ENCODE data around the gene HOXB6.

Gene HOXB6

GRCh38 chr17:48634493-48635208 is 29.9 kb upstream of the HOXB6 start:
- no peak for DNase-seq

GRCh38 chr17:48633266-48633677 is 28.5 kb upstream of the HOXB6 start:
- no peak for DNase-seq

DNA sequence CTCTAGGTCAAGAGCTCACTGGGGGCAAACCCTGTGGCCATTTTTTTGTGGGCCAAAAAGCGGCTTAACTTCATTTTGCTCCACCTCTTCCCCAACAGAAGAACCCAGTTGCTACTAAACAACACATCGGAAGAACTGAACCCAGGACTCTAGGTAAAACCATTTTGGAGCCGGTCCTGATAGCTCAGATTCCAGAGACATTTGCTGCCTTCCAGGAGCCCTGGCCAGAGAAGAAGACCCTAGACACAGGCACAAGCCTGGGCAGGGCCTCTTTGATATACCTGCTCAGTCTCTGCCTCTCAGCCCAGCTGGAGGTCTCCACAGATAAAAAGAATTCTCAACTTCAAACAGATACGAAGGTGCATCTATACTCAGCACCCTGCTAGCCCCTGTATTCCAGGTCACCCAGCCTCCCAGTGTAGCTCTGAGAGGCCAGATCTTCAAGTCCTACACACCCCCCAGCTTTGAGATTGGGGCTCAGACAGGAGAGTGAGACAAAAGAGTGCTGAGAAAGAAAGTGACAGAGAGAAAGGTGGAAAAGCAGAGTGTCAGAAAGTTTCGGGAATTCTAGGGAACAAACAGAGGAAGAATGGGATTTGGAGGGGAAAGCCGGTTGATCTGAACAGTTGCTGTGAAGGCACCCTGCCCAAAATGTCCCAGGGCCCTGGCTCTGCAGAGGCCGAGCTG is 27.9 kb upstream of the HOXB6 start:
- DNase-seq, result no peak

GRCh38 chr17:48631693-48632578 is 27.1 kb upstream of the HOXB6 start:
- DNase-seq, result no peak

GRCh38 chr17:48630925-48631692 is 26.3 kb upstream of the HOXB6 start:
- DNase-seq, result no peak

DNA sequence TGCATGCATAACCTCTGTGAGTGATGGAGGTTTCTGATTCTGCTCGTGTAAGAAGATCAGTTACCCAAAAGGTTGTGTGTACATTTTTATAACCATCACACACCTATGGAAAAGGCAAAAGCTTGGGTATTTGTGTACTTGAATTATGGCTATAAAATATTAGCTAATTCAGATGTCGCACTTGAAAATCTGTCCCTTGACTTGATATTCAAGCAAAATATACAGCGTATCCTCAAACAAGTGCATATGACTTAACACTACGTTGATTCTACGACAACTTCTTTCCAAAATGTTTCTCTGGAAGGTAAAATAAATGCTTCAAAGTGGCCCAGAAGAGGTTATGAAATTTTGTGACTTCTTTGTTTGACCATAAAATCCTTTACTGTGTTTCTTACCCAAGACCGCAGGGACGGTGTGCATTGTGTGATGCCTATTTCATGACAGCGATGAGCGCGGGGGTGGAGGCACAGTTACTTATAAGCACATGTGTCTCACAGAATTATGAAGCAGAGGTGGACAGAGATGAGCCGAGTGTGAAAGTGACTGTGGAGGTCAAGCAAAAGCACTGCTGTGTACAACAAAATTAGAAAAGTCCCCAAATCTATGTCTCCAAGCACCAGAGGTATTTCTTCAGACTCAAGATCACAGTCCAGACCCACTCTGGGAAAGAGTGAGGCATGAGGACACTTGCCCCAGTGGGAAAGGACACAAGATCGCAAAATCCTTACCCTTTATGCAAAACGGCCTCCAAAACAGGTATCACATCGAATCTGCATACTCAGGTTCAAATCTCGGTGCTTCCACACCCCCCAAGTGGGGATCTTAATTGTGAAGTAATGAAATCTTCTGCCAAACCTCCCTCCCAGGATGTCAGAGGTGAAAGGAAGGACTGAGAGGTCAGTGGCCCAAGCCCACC is 25.5 kb upstream of the HOXB6 start:
- DNase-seq, result no peak

DNA sequence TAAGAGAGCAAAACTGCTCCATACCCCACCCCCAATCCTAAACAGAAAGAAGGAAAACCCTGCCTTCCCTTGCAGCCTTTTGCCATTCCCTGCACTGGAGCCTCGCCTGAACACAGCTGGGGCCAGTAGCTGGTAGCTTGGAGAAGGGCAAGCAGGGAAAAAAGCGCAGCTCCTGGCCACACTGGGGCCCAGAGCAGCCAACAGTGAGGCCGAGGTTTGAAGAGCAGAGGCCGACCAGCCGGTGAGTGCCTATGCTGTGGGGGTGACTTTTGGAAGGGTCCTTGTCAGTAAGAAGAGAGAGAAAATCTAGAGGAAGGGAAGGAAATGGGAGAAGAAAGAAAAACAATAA is 24.6 kb upstream of the HOXB6 start:
- no peak for DNase-seq

DNA sequence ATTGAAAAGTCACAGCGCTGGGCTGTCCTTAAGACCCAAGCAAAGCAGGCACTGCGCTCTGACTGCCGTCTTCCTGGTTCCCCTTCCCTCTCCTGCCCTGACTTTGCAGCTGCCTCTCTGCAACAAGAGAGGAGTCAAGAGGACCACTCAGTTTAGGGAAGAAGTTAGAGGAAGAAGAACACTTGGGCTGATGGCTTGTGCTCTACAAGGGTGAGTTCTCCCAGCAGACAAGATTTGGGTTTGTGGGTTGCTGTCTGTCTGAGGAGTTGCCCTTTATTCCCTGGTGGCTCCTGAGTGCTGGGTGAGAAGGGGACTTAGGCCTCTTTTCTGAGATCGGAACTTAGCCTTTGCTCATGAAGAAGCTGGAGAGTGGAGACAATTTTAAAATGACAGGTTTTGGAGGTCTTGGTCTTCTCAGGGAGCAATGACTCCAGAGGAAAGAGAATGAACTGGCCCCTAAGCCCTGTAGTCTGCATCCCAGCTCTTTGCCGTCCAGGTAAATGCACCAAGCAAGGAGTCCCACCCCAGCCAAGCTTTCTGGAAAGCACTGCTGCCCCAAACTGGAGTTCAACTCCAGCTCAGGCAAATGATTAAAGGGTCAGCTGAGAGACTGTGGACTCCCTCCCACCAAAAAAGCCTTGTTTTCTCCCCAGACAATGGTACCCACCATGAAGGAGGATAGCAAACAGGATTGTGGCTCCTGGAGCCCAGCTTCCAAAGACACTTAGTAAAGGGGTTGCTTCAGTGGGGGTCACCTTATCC is 24.0 kb upstream of the HOXB6 start:
- DNase-seq, result no peak

DNA sequence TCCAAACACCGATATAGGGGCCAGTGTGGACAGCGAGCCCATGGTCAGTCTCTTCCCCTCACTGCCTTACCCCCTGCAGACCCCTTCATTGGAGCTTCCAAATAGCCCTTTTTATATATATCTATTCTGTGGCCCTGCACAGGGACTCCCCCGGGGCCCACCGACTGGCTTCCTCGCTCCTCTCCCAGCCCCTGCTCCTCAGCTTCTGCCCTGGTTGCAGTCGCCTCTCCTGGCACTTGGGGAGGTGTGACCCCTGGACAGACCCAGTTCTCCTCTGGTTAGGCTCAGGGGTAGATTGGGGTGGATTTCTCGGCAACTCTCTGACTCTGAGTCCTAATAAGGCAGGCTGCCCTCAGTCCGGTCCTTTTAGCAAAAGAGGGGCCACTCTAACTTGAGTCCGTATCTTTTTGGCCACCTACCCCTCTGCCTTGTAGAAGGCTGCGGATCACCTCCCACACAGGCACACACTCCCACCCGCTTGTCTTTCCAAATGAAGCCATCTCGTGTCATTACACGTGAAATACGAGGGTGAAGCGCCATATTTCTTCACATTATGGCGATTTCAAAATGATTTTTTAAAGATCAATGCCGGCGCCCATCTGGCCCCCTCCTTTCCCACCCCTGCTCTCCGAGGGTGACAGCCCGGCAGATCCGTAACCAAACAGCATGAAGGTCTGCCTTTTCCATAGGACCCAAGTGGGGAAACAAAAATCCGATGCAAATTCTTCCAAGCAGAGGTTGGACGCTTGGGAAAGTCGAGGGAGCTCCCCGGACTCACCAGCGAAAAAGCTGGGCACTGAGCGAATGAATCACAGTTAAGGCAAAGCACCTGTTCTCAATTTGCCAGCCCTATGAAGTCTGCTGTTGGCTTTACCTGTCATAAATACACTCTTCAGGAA is 23.1 kb upstream of the HOXB6 start:
- no peak for DNase-seq

- no peak for DNase-seq
Observed at GRCh38 chr17:48627118-48627597, 22.4 kb upstream of the HOXB6 start.

DNA sequence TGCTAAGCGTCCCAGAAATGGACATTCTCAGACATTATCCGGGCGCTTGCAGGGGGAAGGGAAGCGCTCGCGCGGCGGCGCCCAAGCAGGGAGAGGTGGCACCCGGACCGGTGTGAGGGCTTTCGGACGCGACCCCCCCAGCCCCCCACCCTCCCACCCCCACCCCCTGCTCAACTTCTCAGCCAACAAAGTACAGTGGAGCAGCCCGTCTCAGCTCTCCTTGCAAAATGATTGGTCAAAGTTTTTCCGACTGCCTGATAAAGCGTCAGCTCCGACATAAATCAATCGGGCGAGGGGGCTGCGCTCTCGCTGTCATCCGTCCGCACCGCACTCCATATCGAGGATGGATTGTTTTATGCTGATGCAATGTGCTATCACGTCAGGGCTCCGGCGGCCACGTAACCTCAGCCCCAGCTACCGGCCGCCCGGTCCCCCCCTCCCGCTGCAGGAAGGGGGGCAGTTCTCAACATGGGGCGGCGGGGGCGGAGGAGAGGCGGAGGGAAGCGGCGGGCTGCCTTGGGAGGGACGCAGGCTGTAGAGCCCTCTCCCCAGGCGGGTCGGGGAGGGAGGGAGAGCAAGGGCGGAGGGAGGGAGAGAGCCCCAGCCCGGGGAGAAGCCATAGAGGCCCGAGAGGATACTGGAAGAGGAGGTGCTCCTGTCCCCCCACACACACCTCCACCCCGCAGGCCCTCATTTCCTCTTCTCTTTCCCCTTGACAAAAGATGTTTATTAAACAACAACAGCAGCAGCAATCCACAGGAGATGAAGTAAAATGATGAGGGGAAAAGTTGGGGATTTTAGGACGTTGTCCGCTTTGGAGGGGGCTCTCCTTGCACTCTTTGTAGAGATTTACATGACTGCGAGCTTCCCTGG is 21.7 kb upstream of the HOXB6 start, which contains the start of gene HOXB9:
Gene HOXB9, minus strand, starts transcription at position 114 of the 873 bp plus-strand sequence. Its CDS starts 89 bp downstream, at position 25.
- peak; percentile 67 for DNase-seq

DNA sequence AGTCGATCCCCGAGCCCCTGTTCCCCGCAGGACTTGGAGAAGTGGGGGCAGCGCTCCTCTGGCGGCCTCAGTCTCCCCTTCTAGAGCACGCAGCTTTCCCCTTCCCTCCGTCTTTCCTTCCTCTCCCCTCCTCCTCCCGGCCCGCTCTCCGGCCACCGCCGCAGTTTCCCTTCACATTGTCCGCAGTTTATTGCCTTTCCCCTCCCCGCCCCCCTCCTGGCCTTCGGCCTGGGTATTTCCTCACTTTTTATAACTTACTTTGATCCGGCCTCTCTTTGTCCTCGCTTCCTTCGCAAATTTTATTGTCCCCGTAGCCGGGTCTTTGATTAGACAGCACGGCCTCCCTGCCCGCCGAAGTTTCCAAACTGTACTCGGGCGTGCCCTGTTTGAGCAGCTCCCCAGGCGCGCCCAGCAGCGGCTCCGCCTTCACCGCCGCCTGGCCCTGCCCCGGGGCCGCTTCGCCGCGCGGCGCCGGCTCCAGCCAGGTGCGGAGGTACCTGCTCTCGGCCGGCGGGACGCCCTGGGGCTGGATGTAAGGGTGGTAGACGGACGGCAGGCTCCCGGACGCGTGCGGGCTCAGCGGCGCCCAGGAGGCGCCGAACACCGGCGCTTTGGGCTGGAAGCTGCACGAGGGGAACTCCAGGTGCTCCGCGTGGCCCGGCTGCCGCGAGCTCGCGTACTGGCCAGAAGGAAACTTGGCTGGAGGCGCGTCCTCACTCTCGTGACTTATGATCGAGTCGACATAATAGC is 20.9 kb upstream of the HOXB6 start:
- DNase-seq, result peak; percentile 57

DNA sequence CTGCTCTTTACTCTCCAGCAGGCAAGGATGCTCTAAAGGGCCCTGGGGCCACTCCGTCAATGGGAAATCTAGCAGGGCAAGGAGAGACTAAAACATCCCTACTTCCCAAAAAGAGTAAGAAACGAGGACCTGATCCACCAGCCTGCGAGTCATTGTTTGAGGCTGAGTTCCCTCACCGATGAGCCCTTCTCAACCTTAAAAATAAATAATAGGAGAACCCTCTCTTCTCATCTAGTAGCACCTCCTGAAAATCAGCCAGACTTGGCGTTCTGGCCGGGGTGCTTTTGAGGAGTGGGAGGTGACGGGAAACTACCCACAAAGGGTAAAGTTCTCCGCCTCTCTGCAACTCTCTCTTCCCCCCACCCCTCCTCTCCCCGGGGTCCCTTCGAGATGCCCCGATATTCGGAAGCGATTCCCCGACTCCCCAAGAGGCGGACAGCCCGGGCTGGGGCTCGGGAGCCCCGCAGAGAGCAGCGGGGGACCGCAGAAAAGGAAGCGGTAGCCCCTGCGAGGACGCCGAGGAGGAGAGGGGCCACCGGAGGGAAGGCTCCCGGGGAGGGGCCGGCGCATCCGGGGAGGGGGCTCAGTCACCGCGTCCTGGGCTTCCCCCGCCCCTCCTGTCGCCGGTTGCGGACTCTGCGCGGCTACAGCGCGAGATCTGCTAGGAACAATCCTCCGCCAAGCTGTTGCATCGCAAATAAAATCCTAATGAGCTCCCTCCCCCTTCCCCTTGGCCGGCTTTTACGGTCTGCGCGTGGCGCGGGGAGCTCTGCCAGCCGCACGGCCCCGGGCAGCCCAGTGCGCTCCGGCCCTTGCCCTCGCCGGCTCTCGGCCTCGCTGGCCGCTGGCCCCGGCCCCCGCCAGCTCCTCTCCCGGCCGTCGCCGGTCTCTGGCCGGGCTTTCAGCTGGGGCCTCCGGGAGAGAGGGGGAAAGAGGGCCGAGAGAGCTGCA is 20.0 kb upstream of the HOXB6 start:
- DNase-seq, result peak; percentile 33

DNA sequence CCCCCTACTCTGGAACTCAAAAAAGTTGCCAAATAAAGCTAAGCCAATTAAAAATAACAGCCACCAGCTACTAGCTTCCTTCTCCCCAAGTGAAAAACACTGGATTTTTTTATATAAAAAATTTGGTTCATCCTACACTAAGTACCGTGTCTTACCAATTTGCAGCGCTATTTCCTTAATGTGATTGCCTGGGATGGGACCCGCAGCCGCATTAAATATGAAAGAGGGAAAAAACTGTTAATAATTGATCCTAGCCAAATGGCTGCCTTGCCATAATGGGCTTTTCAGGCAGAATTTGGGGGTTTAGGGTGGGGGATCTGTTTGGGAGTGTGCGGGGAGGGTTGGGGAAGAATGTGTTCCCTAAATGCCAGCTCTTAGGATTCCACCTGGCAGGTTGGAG is 19.3 kb upstream of the HOXB6 start:
- DNase-seq, result no peak

DNA sequence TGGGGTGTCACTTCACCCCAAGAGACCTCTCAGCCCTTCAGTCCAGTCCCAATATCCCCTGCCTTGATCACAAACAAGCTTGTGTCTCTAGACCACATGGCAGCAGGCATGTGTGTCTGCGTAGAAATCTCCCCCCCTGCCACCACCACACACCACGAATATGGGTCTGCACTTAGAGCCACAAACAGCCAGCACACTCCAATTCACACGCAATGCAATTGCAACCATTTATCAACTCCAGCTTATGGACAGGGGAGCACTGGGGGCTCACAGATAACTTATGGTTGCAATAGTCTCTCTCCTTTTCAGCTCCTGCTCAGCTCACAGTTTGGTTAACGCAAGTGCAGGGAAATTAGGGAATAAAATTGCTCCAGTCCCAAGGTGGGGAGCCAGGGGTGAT is 18.8 kb upstream of the HOXB6 start:
- no peak for DNase-seq

GRCh38 chr17:48622857-48623256 is 18.1 kb upstream of the HOXB6 start:
- DNase-seq, result no peak

Data from stimulated activated CD4-positive, alpha-beta T cell treated with anti-CD3 and anti-CD28 coated beads, Interleukin-4, amount 100 ng/mL, for 1 hour (primary cell).